GM21367 (cell line): Measurements from ENCODE around the gene UNC80.
"Not testable (repeated sequence)": the region's sequence is repeated elsewhere in the genome, so short reads cannot be mapped to it uniquely, and the experiment has no call there.

Experiments used
- ATAC-seq: cut with Tn5 transposase; IDR thresholded peaks from one replicate; pipeline ENCODE4 v1.9.1; 2021; ENCODE audit not compliant: unreplicated experiment

The UNC80 gene, protein sequence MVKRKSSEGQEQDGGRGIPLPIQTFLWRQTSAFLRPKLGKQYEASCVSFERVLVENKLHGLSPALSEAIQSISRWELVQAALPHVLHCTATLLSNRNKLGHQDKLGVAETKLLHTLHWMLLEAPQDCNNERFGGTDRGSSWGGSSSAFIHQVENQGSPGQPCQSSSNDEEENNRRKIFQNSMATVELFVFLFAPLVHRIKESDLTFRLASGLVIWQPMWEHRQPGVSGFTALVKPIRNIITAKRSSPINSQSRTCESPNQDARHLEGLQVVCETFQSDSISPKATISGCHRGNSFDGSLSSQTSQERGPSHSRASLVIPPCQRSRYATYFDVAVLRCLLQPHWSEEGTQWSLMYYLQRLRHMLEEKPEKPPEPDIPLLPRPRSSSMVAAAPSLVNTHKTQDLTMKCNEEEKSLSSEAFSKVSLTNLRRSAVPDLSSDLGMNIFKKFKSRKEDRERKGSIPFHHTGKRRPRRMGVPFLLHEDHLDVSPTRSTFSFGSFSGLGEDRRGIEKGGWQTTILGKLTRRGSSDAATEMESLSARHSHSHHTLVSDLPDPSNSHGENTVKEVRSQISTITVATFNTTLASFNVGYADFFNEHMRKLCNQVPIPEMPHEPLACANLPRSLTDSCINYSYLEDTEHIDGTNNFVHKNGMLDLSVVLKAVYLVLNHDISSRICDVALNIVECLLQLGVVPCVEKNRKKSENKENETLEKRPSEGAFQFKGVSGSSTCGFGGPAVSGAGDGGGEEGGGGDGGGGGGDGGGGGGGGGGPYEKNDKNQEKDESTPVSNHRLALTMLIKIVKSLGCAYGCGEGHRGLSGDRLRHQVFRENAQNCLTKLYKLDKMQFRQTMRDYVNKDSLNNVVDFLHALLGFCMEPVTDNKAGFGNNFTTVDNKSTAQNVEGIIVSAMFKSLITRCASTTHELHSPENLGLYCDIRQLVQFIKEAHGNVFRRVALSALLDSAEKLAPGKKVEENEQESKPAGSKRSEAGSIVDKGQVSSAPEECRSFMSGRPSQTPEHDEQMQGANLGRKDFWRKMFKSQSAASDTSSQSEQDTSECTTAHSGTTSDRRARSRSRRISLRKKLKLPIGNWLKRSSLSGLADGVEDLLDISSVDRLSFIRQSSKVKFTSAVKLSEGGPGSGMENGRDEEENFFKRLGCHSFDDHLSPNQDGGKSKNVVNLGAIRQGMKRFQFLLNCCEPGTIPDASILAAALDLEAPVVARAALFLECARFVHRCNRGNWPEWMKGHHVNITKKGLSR (N-terminal part only)

GRCh38 chr2:209771474-209772289 is at the start of gene UNC80:
UNC80 (plus strand) TSS chr2:209771832; CDS start chr2:209772073, 241 bp downstream.
- peak; percentile 67 for ATAC-seq

DNA sequence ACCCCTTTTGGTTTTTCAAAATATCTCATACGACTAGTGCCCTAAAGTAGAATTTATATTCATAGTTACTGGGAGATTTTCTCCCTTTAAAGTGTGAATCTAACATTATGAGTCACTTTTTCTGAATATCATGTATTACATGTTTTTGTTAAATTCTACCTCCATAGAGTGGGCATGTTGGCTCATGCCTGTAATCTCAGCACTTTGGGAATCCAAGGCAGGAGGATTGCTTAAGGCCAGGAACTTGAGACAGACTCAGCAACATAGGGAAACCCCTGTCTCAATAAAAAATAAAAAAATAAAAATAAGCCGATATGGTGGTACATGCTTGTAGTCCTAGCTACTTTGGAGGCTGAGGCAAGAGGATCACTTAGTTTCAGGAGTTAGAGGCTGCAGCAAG is 45.3 kb upstream of the UNC80 start:
- ATAC-seq = no peak

DNA sequence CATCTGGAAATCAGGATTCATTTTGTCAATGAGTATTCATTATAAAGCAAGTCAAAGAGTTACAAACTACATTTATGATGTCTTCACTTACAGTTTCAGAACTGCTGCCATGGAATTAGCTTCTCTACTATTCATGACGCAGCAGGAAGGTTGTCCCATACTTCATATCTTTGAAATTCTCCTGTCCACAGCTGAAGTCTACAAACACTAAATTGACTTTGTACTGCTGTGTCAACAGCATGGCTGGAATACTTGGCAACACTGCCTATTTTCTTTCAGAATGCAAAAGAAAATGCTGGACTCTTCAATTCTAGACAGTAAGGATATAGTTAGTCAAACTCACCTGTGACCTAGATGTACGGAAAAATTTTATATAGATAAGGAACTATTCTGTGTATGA is 44.6 kb upstream of the UNC80 start:
- ATAC-seq = no peak

- no peak for ATAC-seq
Measured at GRCh38 chr2:209734805-209735204, 36.8 kb upstream of the UNC80 start.

GRCh38 chr2:209741953-209742352 is 29.7 kb upstream of the UNC80 start:
- ATAC-seq = no peak

DNA sequence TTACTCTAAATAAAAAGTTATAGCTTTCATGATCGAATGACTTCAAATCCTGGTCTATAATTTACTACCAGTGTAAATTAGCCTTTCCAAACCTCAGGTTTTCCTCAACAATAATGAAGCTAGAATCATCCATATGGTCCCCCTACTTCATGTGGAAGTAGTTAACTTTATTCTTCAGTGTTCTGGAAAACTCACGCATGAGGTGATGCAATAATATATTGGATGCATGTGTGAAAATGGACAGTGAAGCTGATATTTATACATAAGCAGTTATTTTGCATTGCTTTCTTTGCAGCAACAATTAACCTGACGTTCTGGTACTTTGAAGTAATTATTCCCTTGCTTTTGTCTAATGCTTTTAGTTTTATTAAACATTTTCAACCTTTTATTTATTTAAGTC is 18.6 kb upstream of the UNC80 start:
- no peak for ATAC-seq

- ATAC-seq = no peak
Measured at GRCh38 chr2:209757163-209757562, 14.5 kb upstream of the UNC80 start.

DNA sequence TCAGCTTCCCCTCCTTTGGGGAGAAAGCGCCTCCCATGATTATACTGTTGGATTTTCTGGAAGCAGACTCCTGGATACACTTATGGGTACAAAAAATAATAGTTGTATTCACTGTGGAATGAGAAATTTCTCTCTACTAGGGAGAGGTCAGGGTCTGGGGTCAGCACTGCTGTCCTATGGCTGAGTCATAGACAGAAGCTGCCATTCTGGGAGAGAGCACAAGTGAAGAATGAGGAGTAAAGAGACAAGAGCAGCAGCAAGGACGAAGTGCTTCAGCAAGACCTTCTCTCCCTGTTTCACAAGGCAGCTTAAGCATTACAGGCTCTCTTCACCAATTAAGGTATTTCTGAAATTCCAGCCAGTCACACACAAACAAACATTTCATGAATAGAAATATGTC is 10.1 kb upstream of the UNC80 start:
- no peak for ATAC-seq

GRCh38 chr2:209762563-209762962 is 9.1 kb upstream of the UNC80 start:
- ATAC-seq = no peak

GRCh38 chr2:209763106-209763505 is 8.5 kb upstream of the UNC80 start:
- ATAC-seq = no peak

DNA sequence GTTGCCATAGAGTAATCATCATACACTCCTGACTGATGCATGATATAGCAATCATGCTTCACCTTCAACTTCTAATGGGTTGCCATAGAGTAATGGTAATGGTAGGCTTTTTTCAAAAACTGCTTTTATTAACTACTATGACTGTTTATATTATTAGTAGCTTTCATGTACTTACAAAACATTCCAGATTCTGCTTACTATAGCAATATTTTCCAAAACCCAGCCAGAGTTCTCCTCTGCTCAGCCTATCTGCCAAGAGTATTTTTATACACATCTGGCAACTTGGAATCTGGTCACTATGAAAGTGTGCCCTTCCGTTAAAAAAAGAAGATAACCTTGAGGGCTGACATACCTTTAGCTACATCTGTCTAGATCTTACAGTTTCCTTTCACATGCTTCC is 5.0 kb upstream of the UNC80 start:
- no peak for ATAC-seq

GRCh38 chr2:209767316-209767715 is 4.3 kb upstream of the UNC80 start:
- no peak for ATAC-seq

DNA sequence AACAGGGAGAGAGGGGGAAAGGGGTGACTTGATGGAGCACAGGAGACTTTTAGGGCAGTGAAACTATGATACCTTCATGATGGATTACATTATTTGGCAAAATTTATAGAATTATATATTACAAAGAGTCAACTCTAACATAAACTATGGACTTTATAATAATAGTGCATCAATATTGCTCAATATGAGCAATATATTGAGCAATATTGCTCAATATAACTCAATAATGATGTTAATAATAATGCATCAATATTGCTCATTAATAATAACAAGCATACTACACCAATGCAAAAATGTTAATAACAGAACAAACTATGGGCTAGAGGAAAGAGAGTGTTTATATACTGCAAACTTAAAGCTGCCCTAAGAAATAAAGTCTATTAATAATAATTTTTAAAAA is 3.1 kb upstream of the UNC80 start:
- no peak for ATAC-seq

DNA sequence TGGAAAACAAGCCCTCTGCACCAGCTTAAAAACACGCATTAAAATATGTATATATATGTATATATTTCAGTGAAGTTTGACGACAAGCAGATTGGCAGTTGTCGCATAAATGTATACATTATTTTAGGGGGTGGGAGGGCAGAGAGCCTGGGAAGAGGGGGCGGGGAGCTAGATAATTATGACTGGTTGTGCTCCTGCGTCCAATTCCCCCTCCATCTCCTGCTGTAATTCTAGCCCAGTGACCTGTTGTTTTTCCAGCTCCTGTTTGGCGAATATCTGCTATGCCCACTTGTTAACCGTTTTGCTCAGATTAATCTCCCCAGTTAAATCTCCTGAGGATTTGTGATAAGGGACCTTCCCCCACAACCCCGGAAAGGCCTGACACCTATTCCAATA is 656 bp downstream of the UNC80 start:
- ATAC-seq = no peak

DNA sequence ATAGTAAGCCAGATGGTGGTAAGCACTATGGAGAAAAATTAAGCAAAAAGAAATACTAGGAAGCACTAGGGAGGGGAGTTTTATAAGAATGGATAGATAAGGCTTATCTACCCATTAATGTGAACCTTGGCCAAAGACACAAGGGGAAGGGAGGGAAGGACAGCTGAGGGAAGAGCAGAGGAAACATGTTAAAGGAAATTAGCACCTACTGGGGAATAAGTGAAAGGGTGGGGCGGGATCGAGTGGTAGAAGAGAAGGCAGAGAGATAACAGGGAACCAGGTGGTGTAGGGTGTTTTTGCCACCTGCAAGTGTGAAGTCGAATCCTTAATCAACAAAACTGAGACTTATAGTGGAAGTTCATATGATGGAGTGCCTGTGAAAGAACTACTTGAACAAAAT is 1.7 kb downstream of the UNC80 start:
- no peak for ATAC-seq

- no peak for ATAC-seq
Measured at GRCh38 chr2:209787416-209787815, 15.8 kb downstream of the UNC80 start.

GRCh38 chr2:209788925-209789324 is 17.3 kb downstream of the UNC80 start:
- no peak for ATAC-seq

DNA sequence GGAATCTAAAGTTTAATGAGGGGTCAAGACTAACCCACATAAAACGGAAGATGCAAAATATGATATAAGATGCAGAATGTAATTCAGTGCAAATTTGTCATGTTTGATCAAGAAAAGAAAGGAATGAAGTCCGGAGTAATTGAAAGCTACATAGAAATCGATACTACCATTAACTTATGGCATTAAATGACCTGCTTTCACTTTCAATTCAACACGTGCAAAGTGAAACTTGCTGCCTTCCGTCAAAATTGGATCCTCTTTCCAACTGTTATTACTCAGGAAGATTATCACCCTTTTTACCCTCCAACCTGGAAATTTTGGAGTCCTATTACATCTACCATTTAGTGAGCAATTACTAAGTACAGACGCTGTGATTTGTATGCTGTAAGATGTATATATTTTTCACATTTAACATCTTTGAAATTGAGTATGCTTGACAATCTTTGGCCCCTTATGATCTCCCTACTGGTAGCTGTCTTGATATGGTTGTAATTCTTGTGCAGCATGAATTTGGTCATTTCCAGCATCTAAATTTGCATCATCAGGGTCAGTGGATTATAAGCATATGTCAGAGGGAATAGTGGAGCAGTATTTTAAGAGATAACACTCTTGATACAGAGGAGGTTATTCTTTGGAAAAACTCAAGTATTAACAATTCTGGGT is 18.6 kb downstream of the UNC80 start:
- peak; percentile 67 for ATAC-seq

- ATAC-seq = no peak
Measured at GRCh38 chr2:209791151-209791550, 19.5 kb downstream of the UNC80 start.

GRCh38 chr2:209795425-209795824 is 23.8 kb downstream of the UNC80 start:
- not testable (repeated sequence) for ATAC-seq
